Subcutaneous adipose tissue (tissue), 4 donors: ENCODE measurements around the gene FAM83G. TPM values are rescaled to one million over a fixed set of nuclear protein-coding genes. Genes with fewer than 3 reads are reported as not detected.

ENCODE experiments used
- total RNA-seq, 4 donors: library from RNA; depleted of rRNA; stranded (reverse); fragments of >200 nt; gene quantifications; one replicate each; pipeline ENCODE4 v1.1.0, GENCODE V29; 2016
- TF ChIP-seq, protein P1 (sequence below): fragments of 450-650 bp; IDR thresholded peaks from one replicate; pipeline ENCODE4 v1.5.1; 2016; ENCODE audit warnings: low read depth, mild to moderate bottlenecking, control low read depth, antibody characterized with exemption, moderate library complexity

FAM83G gene
- total RNA-seq, 4 donors from 2014 or later: 1.1 to 5.5 (median 2.9) TPM

DNA sequence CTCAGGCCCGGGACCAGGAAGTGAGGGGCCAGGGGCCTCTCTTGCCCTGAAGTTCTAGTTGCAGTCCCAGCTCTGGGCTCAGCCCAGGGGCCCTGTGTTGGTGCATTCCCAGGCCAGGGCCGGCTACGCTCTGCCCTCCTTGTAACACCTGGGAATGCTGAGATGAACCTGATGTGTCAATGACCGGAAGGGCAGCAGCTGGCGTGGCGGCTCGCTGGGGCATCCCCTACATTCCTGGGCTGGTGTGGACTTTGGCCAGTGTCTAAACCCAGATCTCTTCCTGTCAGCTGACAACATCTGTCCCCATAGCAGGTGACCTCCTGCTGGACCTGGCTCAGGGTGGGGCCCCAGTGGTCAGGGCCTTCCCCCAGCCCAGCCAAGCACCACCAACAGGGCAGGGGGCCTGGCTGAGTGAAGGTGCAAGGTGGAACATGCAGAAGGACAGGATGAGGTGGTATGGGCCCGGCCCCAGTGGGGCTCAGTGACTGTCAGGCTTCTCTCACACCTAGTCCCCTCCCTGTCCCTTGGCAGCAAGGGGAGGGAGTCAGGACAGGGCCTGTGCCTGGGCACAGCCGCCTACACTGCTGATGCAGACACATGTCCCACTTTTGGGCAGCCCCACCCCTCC is 15.9 kb downstream of the FAM83G start:
- TF ChIP-seq, protein P1, sequence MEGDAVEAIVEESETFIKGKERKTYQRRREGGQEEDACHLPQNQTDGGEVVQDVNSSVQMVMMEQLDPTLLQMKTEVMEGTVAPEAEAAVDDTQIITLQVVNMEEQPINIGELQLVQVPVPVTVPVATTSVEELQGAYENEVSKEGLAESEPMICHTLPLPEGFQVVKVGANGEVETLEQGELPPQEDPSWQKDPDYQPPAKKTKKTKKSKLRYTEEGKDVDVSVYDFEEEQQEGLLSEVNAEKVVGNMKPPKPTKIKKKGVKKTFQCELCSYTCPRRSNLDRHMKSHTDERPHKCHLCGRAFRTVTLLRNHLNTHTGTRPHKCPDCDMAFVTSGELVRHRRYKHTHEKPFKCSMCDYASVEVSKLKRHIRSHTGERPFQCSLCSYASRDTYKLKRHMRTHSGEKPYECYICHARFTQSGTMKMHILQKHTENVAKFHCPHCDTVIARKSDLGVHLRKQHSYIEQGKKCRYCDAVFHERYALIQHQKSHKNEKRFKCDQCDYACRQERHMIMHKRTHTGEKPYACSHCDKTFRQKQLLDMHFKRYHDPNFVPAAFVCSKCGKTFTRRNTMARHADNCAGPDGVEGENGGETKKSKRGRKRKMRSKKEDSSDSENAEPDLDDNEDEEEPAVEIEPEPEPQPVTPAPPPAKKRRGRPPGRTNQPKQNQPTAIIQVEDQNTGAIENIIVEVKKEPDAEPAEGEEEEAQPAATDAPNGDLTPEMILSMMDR: no peak

DNA sequence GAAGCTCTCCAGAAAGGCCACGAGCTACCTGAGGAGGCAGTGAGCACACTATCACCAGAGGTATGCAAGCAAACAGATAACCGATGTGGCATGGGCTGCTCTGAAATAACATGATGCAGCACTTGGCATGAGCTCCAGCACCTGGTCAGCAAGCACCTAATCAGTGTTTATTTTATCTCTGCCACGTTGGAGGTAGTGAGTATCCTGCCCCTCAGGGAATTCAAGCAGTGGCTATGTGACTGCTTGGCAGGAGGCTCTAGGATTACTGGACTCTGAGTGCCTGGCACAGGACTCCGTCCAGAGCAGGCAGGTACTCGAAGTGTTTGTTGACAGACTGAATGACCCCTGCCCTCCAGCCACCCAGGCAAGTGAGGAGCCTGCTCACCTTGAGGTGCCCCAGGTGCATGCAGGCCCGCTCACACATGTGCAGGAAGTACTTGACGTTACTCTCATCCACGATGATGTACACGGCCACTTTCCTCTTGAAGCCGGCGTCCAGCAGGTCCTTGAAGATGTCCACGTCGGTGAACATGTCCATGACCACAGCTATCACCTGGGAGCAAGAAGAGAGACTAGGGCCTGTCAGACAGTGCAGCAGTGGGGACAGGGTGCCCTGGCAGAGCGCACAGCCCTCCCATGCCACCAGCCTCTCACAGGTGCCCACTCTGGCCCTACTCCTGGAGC is 16.6 kb downstream of the FAM83G start:
- TF ChIP-seq, protein P1: no peak

DNA sequence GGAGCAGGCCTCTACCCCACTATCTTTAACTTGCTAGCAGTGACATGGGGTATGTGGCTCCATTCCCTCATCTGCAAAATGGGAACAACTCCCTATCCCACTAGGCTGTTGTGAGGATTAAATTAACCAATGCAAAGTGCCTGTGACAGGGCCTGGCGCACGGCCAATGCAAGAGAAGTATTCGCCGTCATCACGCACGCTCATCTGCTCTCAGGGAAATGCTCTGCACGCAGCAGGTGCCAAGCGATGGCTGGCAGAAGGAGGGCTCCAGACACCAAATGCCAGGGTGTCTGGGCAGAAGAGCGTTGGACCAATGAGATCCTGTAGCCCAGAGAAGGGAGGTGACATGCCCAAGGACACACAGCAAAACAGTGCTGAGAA is 17.3 kb downstream of the FAM83G start:
- TF ChIP-seq, protein P1: no peak

DNA sequence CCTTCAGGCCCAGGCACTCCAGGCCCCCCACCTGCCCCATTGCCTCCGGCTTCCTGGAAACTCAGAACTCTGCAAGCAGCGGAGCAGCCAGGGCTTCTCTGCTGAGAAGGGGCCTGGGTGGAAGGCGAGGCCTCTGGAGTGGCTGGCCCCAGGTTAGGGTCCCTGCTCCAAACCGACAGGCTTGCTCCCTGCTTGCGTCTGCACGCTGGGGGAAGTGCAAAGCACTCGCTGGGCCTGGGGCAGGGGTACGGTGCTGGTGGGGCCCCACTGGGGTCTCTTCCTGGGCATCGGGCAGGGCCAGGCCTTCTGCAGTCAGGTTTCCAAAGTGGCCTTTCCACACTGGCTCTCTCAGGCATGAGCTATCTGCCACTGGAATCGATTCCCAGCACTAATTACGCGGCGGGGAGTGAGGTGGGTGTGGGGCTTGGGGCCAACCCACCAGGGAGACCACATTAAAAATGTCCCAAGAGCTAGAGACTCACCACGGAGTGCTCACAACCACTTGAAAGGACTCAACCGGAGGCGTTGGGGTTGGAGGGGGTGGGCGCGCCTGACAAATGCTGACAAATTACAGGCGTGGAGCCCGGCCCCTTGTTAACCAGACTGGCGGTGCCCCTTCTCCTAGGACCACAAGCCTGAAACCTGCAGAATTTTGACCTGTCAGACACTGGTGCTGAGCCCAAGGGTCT is 17.9 kb downstream of the FAM83G start:
- TF ChIP-seq, protein P1: no peak

DNA sequence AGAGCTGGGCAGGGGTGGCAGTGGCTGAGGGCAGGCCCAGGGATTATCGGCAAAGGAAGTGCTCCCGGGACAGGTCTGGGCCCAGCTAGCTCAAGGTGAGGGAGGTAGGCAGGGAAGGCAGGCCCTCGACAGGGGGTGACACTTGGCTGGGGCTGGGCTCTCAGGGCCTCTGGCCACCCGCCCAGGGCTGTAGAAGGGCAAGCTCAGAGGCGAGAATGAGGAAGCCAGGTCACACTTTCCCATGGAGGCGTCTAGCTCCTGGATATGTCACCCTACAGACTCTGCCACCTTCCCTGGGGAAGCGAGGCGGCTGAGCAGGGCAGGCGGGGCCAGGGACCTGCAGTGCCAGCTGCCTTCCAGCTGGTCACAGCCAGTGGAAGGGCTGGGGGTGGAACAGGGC is 19.1 kb downstream of the FAM83G start:
- TF ChIP-seq, protein P1: no peak

DNA sequence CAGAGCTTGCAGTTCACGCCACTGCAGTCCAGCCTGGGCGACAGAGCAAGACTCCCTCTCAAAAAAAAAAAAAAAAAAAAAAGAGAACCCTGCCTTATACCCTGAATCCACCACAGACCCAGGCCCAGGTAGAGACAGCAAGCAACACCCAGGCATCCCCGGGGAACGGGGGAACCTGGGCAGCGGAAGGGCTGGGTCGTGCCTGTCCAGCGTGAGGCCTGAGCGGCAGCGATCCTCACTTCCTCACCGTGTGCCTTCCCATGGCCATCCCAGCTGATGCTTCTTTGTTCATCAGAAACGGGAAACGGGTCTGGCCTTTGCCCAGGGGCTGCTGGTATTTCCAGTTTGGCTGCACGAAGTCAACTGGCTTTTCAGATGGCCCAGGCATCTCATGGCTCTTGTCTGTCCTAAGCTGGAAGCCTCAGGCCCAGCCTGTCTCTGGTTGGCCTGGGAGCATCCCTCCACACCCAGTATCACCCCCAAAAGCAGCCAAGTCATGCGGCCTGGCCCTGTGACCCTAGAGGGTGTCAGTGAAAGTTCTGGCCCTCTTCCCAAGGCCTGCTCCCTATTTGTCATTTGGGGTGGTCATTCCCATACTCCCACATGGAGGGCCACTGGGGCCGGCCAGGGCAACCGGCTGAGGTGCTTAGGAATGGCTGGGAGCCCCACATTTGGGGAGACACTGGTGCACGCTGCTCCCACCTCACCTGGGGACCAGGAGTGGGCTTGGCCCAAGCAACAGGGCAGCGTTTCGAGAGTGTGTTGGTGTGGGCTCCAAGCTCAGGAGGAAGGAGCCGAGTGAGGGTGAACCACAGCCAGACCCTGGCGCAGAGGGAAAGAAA is 20.1 kb downstream of the FAM83G start:
- TF ChIP-seq, protein P1: no peak
